Hepatocyte (in vitro differentiated cells): Measurements from ENCODE around the gene RNFT2. TPM values are rescaled to one million over a fixed set of nuclear protein-coding genes. Genes with fewer than 3 reads are reported as not detected.
A peak's percentile ranks its signal among the peaks of the same experiment; 100 is the strongest.

Experiments
- DNase-seq: peaks from one replicate; pipeline ENCODE4 v3.0.0-alpha.2; 2016; ENCODE audit warnings: low spot score
- H2AFZ ChIP-seq: fragments of 200-600 bp; sonication (generic); 2 replicates; pipeline ENCODE4 v1.6.0; 2016; ENCODE audit warnings: antibody characterized with exemption, mild to moderate bottlenecking
- H3K27ac ChIP-seq: fragments of 200-600 bp; sonication (generic); 2 replicates; pipeline ENCODE4 v1.5.1; 2016; ENCODE audit warnings: mild to moderate bottlenecking
- H3K27me3 ChIP-seq: fragments of 200-600 bp; sonication (generic); 2 replicates; pipeline ENCODE4 v1.6.1; 2016
- H3K36me3 ChIP-seq: fragments of 200-600 bp; sonication (generic); replicated peaks from 2 replicates; pipeline ENCODE4 v1.5.1; 2016; ENCODE audit warnings: low read depth; ENCODE audit not compliant: insufficient read depth
- H3K4me1 ChIP-seq: fragments of 200-600 bp; sonication (generic); 2 replicates; pipeline ENCODE4 v1.5.1; 2016; ENCODE audit warnings: mild to moderate bottlenecking, moderate library complexity; ENCODE audit not compliant: insufficient read depth
- H3K4me2 ChIP-seq: fragments of 200-600 bp; sonication (generic); 2 replicates; pipeline ENCODE4 v1.6.0; 2016
- H3K4me3 ChIP-seq: fragments of 200-600 bp; sonication (generic); 2 replicates; pipeline ENCODE4 v1.5.1; 2016; ENCODE audit warnings: mild to moderate bottlenecking
- H3K79me2 ChIP-seq: fragments of 200-600 bp; sonication (generic); 2 replicates; pipeline ENCODE4 v1.6.0; 2017; ENCODE audit warnings: mild to moderate bottlenecking
- H3K9me2 ChIP-seq: fragments of 200-600 bp; sonication (generic); replicated peaks from 2 replicates; pipeline ENCODE4 v1.6.0; 2017; ENCODE audit warnings: mild to moderate bottlenecking; ENCODE audit not compliant: insufficient read depth
- H3K9me3 ChIP-seq: fragments of 200-600 bp; sonication (generic); 2 replicates; pipeline ENCODE4 v1.5.1; 2016; ENCODE audit warnings: low read depth, mild to moderate bottlenecking
- H4K20me1 ChIP-seq: fragments of 200-600 bp; sonication (generic); 2 replicates; pipeline ENCODE4 v1.6.0; 2016; ENCODE audit warnings: mild to moderate bottlenecking; ENCODE audit not compliant: insufficient read depth, poor library complexity, severe bottlenecking
- CTCF ChIP-seq: fragments of 200-600 bp; sonication (generic); IDR thresholded peaks from 2 replicates; pipeline ENCODE4 v1.5.1; 2016; ENCODE audit warnings: antibody characterized with exemption, mild to moderate bottlenecking; ENCODE audit not compliant: poor library complexity
- EZH2 ChIP-seq: fragments of 200-600 bp; sonication (generic); IDR thresholded peaks from 2 replicates; pipeline ENCODE4 v1.6.1; 2016; ENCODE audit warnings: antibody characterized with exemption, mild to moderate bottlenecking, borderline replicate concordance
- EZH2phosphoT487 ChIP-seq: fragments of 200-600 bp; sonication (generic); IDR thresholded peaks from one replicate; pipeline ENCODE4 v1.6.1; 2018; ENCODE audit warnings: antibody characterized with exemption, mild to moderate bottlenecking, low read depth, moderate library complexity; ENCODE audit not compliant: unreplicated experiment, severe bottlenecking
- WGBS: methylation state at CpG from one replicate; pipeline ENCODE4 v1.1.6; 2016; ENCODE audit warnings: low lambda C conversion rate; ENCODE audit errors: missing lambda C conversion rate; 5-methylcytosine and 5-hydroxymethylcytosine counted together
- polyA plus RNA-seq: library from polyadenylated mRNA; unstranded; fragments of >200 nt; fragmentation: Nextera tagmentation; extraction: Ambion mirVana; gene quantifications from 2 replicates; pipeline ENCODE4 v1.2.1, GENCODE V29; 2016
- total RNA-seq: library from RNA; depleted of rRNA; stranded (reverse); fragments of >200 nt; gene quantifications from 2 replicates; pipeline ENCODE4 v1.2.3, GENCODE V29; 2014

The RNFT2 gene
- total and polyA plus RNA-seq, 2 experiments from 2014 or later: 1.5 to 2.9 TPM

GRCh38 chr12:116697305-116697704, 40.8 kb upstream of the RNFT2 start:
- no peaks in the 10 kb centered on the region for H3K9me3 ChIP-seq
- H2AFZ ChIP-seq: no peak overlapping the region
- TF ChIP-seq CTCF: peak; percentile 40
- TF ChIP-seq EZH2phosphoT487: no peak
- no peak for TF ChIP-seq EZH2
- no peaks in the 10 kb centered on the region for H3K36me3 ChIP-seq
- H3K79me2 ChIP-seq: no peaks in the 10 kb centered on the region
- H3K27ac ChIP-seq: peak overlapping the region; percentile 28
- peak; percentile 40 for DNase-seq
- peak overlapping the region; percentile 34 for H3K4me2 ChIP-seq
- H3K4me1 ChIP-seq: peaks cover 19% of the 10 kb centered on the region
- 59% methylated on average over 7 of the region's 7 CpGs for WGBS
- H4K20me1 ChIP-seq: no peaks in the 10 kb centered on the region
- no peaks in the 10 kb centered on the region for H3K9me2 ChIP-seq
- no peak overlapping the region for H3K4me3 ChIP-seq
- peaks cover 12% of the 10 kb centered on the region for H3K27me3 ChIP-seq

DNA sequence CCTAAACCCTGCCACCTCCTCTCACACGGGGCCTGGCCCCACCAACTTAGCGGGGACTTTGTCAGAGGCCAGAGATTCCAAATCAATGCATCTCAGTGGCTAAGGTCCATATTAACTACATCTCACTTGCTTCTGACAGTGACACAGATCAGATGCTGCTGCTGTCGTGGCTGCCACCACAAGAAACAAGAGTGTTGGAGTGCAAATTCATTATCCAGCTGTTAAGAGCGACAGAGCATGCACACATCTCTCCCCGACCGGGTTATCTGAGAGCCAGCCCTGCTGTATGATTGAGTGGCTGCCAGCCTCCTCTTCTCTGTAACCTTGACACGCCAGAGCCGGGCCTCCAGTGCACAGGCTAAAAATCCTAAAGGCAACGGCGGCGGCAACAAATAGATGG, 40.4 kb upstream of the RNFT2 start:
- H3K27ac ChIP-seq: peak overlapping the region; percentile 28
- H3K4me2 ChIP-seq: peak overlapping the region; percentile 34
- no peak overlapping the region for H2AFZ ChIP-seq
- H3K9me3 ChIP-seq: no peaks in the 10 kb centered on the region
- peaks cover 19% of the 10 kb centered on the region for H3K4me1 ChIP-seq
- H3K36me3 ChIP-seq: no peaks in the 10 kb centered on the region
- DNase-seq: peak; percentile 35
- H3K9me2 ChIP-seq: no peaks in the 10 kb centered on the region
- WGBS: 49% methylated on average over 11 of the region's 11 CpGs
- TF ChIP-seq EZH2 (no peak), CTCF (no peak), EZH2phosphoT487 (no peak)
- peaks cover 10% of the 10 kb centered on the region for H3K27me3 ChIP-seq
- H4K20me1 ChIP-seq: no peaks in the 10 kb centered on the region
- H3K79me2 ChIP-seq: no peaks in the 10 kb centered on the region
- no peak overlapping the region for H3K4me3 ChIP-seq

DNA sequence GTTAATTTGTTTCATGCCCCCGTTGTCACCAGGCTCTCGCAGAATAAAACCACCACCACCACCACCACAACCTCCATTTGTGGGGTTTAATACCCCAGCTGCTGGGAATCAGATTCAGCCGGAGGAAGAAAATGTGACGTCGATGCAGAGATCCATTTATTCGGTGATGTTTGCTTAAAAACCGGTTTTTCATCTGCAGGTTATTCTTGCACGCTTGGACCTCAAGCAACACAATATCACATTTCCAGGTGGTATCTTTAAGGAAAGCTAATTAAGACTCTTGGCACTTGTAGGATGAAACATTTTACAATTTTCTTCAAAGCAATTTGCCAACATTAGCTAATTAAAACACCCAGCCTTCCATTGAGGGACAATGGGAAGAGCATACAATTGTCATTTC, 40.0 kb upstream of the RNFT2 start:
- H3K4me1 ChIP-seq: peaks cover 17% of the 10 kb centered on the region
- H4K20me1 ChIP-seq: no peaks in the 10 kb centered on the region
- H2AFZ ChIP-seq: no peak overlapping the region
- H3K9me2 ChIP-seq: no peaks in the 10 kb centered on the region
- H3K9me3 ChIP-seq: no peaks in the 10 kb centered on the region
- no peaks in the 10 kb centered on the region for H3K36me3 ChIP-seq
- peak; percentile 22 for DNase-seq
- no peaks in the 10 kb centered on the region for H3K79me2 ChIP-seq
- 59% methylated on average over 8 of the region's 8 CpGs for WGBS
- H3K4me2 ChIP-seq: peak overlapping the region; percentile 34
- peaks cover 9% of the 10 kb centered on the region for H3K27me3 ChIP-seq
- H3K27ac ChIP-seq: peak overlapping the region; percentile 33
- TF ChIP-seq EZH2phosphoT487 (no peak), CTCF (no peak), EZH2 (no peak)
- H3K4me3 ChIP-seq: no peak overlapping the region
